ENCODE data around the gene VSIG10L. TPM values are rescaled to one million over a fixed set of nuclear protein-coding genes. Genes with fewer than 3 reads are reported as not detected.

VSIG10L gene
- total and polyA plus RNA-seq, 2 donors from 2014 or later = 1.8 to 2.2 TPM

GRCh38 chr19:51370230-51370629, 28.3 kb upstream of the VSIG10L start:
- FAIRE-seq (no peak), DNase-seq (peak in 1 of 5 donors; percentile 7)
- H3K9me3 ChIP-seq (ENCODE audit: control insufficient read depth in 2 of 3, insufficient read depth in 1 of 3, low read length in 3 of 3) = no peaks in the 10 kb centered on the region
- no peaks in the 10 kb centered on the region for H3K36me3 ChIP-seq (ENCODE audit: control insufficient read depth in 2 of 3, insufficient read depth in 3 of 3, low read length in 3 of 3)
- TF ChIP-seq, protein P1, sequence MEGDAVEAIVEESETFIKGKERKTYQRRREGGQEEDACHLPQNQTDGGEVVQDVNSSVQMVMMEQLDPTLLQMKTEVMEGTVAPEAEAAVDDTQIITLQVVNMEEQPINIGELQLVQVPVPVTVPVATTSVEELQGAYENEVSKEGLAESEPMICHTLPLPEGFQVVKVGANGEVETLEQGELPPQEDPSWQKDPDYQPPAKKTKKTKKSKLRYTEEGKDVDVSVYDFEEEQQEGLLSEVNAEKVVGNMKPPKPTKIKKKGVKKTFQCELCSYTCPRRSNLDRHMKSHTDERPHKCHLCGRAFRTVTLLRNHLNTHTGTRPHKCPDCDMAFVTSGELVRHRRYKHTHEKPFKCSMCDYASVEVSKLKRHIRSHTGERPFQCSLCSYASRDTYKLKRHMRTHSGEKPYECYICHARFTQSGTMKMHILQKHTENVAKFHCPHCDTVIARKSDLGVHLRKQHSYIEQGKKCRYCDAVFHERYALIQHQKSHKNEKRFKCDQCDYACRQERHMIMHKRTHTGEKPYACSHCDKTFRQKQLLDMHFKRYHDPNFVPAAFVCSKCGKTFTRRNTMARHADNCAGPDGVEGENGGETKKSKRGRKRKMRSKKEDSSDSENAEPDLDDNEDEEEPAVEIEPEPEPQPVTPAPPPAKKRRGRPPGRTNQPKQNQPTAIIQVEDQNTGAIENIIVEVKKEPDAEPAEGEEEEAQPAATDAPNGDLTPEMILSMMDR (IDR thresholded peaks at IDR 0.05; ENCODE audit: borderline replicate concordance, extremely low read depth, insufficient read depth) = no peak
- no peak overlapping the region for H3K4me3 ChIP-seq (ENCODE audit: low read length in 3 of 3)
- H3K9ac ChIP-seq (ENCODE audit: low read length in 3 of 3) = no peak overlapping the region
- no peaks in the 10 kb centered on the region for H3K27me3 ChIP-seq (ENCODE audit: control insufficient read depth, insufficient read depth, low read length)
- no peak overlapping the region for H3K27ac ChIP-seq (ENCODE audit: low read depth in 2 of 2, low read length in 2 of 2)
- intact Hi-C loops (cut with DNase I) = no loop called here
- H3K4me1 ChIP-seq (ENCODE audit: control insufficient read depth in 2 of 3, insufficient read depth in 2 of 3, low read depth in 1 of 3, low read length in 3 of 3) = peaks cover 0 to 6% (median 0%) of the 10 kb centered on the region in 3 donors

GRCh38 chr19:51368366-51369282, 26.7 kb upstream of the VSIG10L start, which contains the start of gene CLDND2:
TSS of gene CLDND2 (minus strand) at chr19:51369003. CDS start at chr19:51368577, 426 bp downstream.
- Histone ChIP-seq H3K27ac (ENCODE audit: low read depth in 2 of 2, low read length in 2 of 2) (peak within 1 kb of the TSS; percentile 63 to 68), H3K4me1 (ENCODE audit: control insufficient read depth in 2 of 3, insufficient read depth in 2 of 3, low read depth in 1 of 3, low read length in 3 of 3) (peaks cover 0 to 17% (median 0%) of the 10 kb centered on the region in 3 donors), H3K36me3 (ENCODE audit: control insufficient read depth in 2 of 3, insufficient read depth in 3 of 3, low read length in 3 of 3) (no peaks in the 10 kb centered on the region), H3K9me3 (ENCODE audit: control insufficient read depth in 2 of 3, insufficient read depth in 1 of 3, low read length in 3 of 3) (no peaks in the 10 kb centered on the region), H3K4me3 (ENCODE audit: low read length in 3 of 3) (peak within 1 kb of the TSS; percentile 60 to 94 (median 70)), H3K27me3 (ENCODE audit: control insufficient read depth, insufficient read depth, low read length) (no peaks in the 10 kb centered on the region), H3K9ac (ENCODE audit: low read length in 3 of 3) (peak within 1 kb of the TSS; percentile 22 to 59 (median 55))
- TF ChIP-seq, protein P1 (IDR thresholded peaks at IDR 0.05; ENCODE audit: borderline replicate concordance, extremely low read depth, insufficient read depth) = no peak
- intact Hi-C loops (cut with DNase I) = no loop called here
- no peak for FAIRE-seq
- peak in 1 of 5 donors; percentile 25 for DNase-seq

DNA sequence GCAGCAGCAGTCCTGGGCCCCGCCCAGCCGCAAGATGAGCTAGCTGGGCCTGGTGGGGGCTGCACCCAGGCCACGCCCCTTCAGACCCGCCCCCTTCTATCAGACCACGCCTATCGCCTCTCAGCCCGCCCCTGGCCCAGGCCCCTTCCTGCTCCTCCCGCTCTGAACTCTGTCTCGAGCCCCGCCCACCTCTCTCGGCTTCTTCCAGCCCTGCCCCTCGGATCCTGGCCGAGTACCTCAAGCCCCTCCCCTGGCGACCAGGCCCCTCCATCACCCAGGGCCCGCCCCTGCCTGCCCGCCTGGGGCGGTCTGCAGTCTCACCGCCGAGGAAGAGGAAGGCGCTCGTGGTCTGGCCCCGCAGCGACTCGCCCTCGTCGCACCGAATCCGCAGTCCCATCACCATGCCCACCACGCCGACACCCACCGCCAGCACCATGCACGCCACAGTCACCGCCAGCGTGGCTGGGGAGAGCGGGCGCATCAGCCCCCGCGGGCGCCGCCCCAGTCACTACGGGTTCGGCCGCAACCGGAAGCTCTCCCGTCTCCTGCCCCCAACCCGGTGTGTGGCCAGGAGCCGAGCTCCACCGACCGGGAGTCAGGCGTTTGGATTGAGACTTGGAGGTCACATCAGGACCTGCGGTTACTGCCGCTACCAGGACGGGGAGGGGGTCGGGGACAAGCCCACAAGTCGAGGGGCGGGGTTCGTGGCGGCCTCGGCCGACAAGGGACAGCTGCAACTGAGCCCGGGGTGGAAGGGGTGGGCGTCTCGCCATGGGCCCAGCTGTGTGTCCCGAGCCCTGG, 25.8 kb upstream of the VSIG10L start:
- intact Hi-C loops (cut with DNase I) = no loop called here
- no peaks in the 10 kb centered on the region for H3K9me3 ChIP-seq (ENCODE audit: control insufficient read depth in 2 of 3, insufficient read depth in 1 of 3, low read length in 3 of 3)
- peak; percentile 95 for FAIRE-seq
- H3K4me3 ChIP-seq (ENCODE audit: low read length in 3 of 3) = peak overlapping the region; percentile 85 to 94 (median 87)
- H3K27ac ChIP-seq (ENCODE audit: low read depth in 2 of 2, low read length in 2 of 2) = peak overlapping the region; percentile 97
- TF ChIP-seq, protein P1 (IDR thresholded peaks at IDR 0.05; ENCODE audit: borderline replicate concordance, extremely low read depth, insufficient read depth) = peak; percentile 2
- H3K36me3 ChIP-seq (ENCODE audit: control insufficient read depth in 2 of 3, insufficient read depth in 3 of 3, low read length in 3 of 3) = no peaks in the 10 kb centered on the region
- peak; percentile 99 to 100 (median 100) for DNase-seq
- H3K4me1 ChIP-seq (ENCODE audit: control insufficient read depth in 2 of 3, insufficient read depth in 2 of 3, low read depth in 1 of 3, low read length in 3 of 3) = peaks cover 0 to 17% (median 3%) of the 10 kb centered on the region in 3 donors
- H3K27me3 ChIP-seq (ENCODE audit: control insufficient read depth, insufficient read depth, low read length) = no peaks in the 10 kb centered on the region
- peak overlapping the region; percentile 59 to 94 (median 83) for H3K9ac ChIP-seq (ENCODE audit: low read length in 3 of 3)
